ENCODE data around the gene PRSS57. TPM values are rescaled to one million over a fixed set of nuclear protein-coding genes. Genes with fewer than 3 reads are reported as not detected.

PRSS57 gene
- total RNA-seq, 1 experiment from 2014 or later = not detected

GRCh38 chr19:681029-682019, 13.9 kb downstream of the PRSS57 start:
- H3K9me3 ChIP-seq (ENCODE audit: low read length) = no peaks in the 10 kb centered on the region
- H3K36me3 ChIP-seq (ENCODE audit: insufficient read depth, low read length) = no peaks in the 10 kb centered on the region
- H3K4me1 ChIP-seq (ENCODE audit: low read length) = peaks cover 9% of the 10 kb centered on the region
- no peak overlapping the region; the same call in 1 of the 2 replicates for H3K4me3 ChIP-seq (ENCODE audit: low read length)
- H3K9me2 ChIP-seq (replicated peaks; ENCODE audit: insufficient read depth, low read length) = no peaks in the 10 kb centered on the region
- no peak overlapping the region for H2AFZ ChIP-seq (ENCODE audit: low read length)
- H3K9ac ChIP-seq (ENCODE audit: low read length) = no peak overlapping the region
- H3K79me2 ChIP-seq (ENCODE audit: low read length) = no peaks in the 10 kb centered on the region
- peaks cover 10% of the 10 kb centered on the region; the same call in 1 of the 2 replicates for H4K20me1 ChIP-seq (ENCODE audit: insufficient read depth, low read depth, low read length)
- no peak for DNase-seq
- peak overlapping the region; percentile 83 for H3K4me2 ChIP-seq (ENCODE audit: low read depth, low read length, poor library complexity, severe bottlenecking)
- H3K27ac ChIP-seq (ENCODE audit: low read length) = no peak overlapping the region
- no peaks in the 10 kb centered on the region for H3K27me3 ChIP-seq (ENCODE audit: low read length)

GRCh38 chr19:680287-681028, 14.8 kb downstream of the PRSS57 start:
- H3K9me2 ChIP-seq (replicated peaks; ENCODE audit: insufficient read depth, low read length) = no peaks in the 10 kb centered on the region
- H3K4me1 ChIP-seq (ENCODE audit: low read length) = peaks cover 9% of the 10 kb centered on the region
- peak overlapping the region; percentile 98; the same call in 1 of the 2 replicates for H2AFZ ChIP-seq (ENCODE audit: low read length)
- no peaks in the 10 kb centered on the region for H3K79me2 ChIP-seq (ENCODE audit: low read length)
- no peaks in the 10 kb centered on the region for H3K36me3 ChIP-seq (ENCODE audit: insufficient read depth, low read length)
- no peaks in the 10 kb centered on the region for H3K9me3 ChIP-seq (ENCODE audit: low read length)
- no peaks in the 10 kb centered on the region for H3K27me3 ChIP-seq (ENCODE audit: low read length)
- peak overlapping the region; percentile 89 for H3K4me3 ChIP-seq (ENCODE audit: low read length)
- H4K20me1 ChIP-seq (ENCODE audit: insufficient read depth, low read depth, low read length) = peaks cover 10% of the 10 kb centered on the region; the same call in 1 of the 2 replicates
- peak overlapping the region; percentile 83 for H3K4me2 ChIP-seq (ENCODE audit: low read depth, low read length, poor library complexity, severe bottlenecking)
- peak; percentile 100 for DNase-seq
- peak overlapping the region; percentile 62 for H3K27ac ChIP-seq (ENCODE audit: low read length)
- H3K9ac ChIP-seq (ENCODE audit: low read length) = peak overlapping the region; percentile 97

GRCh38 chr19:679418-680286, 15.6 kb downstream of the PRSS57 start:
- peaks cover 14% of the 10 kb centered on the region; the same call in 1 of the 2 replicates for H4K20me1 ChIP-seq (ENCODE audit: insufficient read depth, low read depth, low read length)
- DNase-seq = peak; percentile 74
- H3K4me3 ChIP-seq (ENCODE audit: low read length) = peak overlapping the region; percentile 89
- peak overlapping the region; percentile 86; the same call in 1 of the 2 replicates for H2AFZ ChIP-seq (ENCODE audit: low read length)
- H3K4me1 ChIP-seq (ENCODE audit: low read length) = peaks cover 9% of the 10 kb centered on the region
- H3K9me2 ChIP-seq (replicated peaks; ENCODE audit: insufficient read depth, low read length) = no peaks in the 10 kb centered on the region
- peak overlapping the region; percentile 62 for H3K27ac ChIP-seq (ENCODE audit: low read length)
- peak overlapping the region; percentile 83 for H3K4me2 ChIP-seq (ENCODE audit: low read depth, low read length, poor library complexity, severe bottlenecking)
- H3K79me2 ChIP-seq (ENCODE audit: low read length) = no peaks in the 10 kb centered on the region
- H3K9ac ChIP-seq (ENCODE audit: low read length) = peak overlapping the region; percentile 97
- H3K36me3 ChIP-seq (ENCODE audit: insufficient read depth, low read length) = no peaks in the 10 kb centered on the region
- no peaks in the 10 kb centered on the region for H3K9me3 ChIP-seq (ENCODE audit: low read length)
- H3K27me3 ChIP-seq (ENCODE audit: low read length) = no peaks in the 10 kb centered on the region

- Histone ChIP-seq H4K20me1 (ENCODE audit: insufficient read depth, low read depth, low read length) (peaks cover 14% of the 10 kb centered on the region; the same call in 1 of the 2 replicates), H3K4me2 (ENCODE audit: low read depth, low read length, poor library complexity, severe bottlenecking) (peak overlapping the region; percentile 83), H3K9me3 (ENCODE audit: low read length) (no peaks in the 10 kb centered on the region), H3K9me2 (replicated peaks; ENCODE audit: insufficient read depth, low read length) (no peaks in the 10 kb centered on the region), H3K36me3 (ENCODE audit: insufficient read depth, low read length) (no peaks in the 10 kb centered on the region), H3K79me2 (ENCODE audit: low read length) (no peaks in the 10 kb centered on the region), H3K27me3 (ENCODE audit: low read length) (no peaks in the 10 kb centered on the region), H2AFZ (ENCODE audit: low read length) (no peak overlapping the region), H3K4me1 (ENCODE audit: low read length) (peaks cover 9% of the 10 kb centered on the region), H3K27ac (ENCODE audit: low read length) (no peak overlapping the region), H3K4me3 (ENCODE audit: low read length) (peak overlapping the region; percentile 89), H3K9ac (ENCODE audit: low read length) (peak overlapping the region; percentile 97)
- DNase-seq = no peak
Measured at GRCh38 chr19:678791-679388, 16.4 kb downstream of the PRSS57 start.

- Histone ChIP-seq H4K20me1 (ENCODE audit: insufficient read depth, low read depth, low read length) (peaks cover 14% of the 10 kb centered on the region; the same call in 1 of the 2 replicates), H3K9me2 (replicated peaks; ENCODE audit: insufficient read depth, low read length) (no peaks in the 10 kb centered on the region), H3K79me2 (ENCODE audit: low read length) (no peaks in the 10 kb centered on the region), H3K4me3 (ENCODE audit: low read length) (no peak overlapping the region), H3K9ac (ENCODE audit: low read length) (no peak overlapping the region), H3K36me3 (ENCODE audit: insufficient read depth, low read length) (no peaks in the 10 kb centered on the region), H3K4me2 (ENCODE audit: low read depth, low read length, poor library complexity, severe bottlenecking) (no peak overlapping the region), H3K4me1 (ENCODE audit: low read length) (peaks cover 9% of the 10 kb centered on the region), H3K9me3 (ENCODE audit: low read length) (no peaks in the 10 kb centered on the region), H2AFZ (ENCODE audit: low read length) (no peak overlapping the region), H3K27ac (ENCODE audit: low read length) (no peak overlapping the region), H3K27me3 (ENCODE audit: low read length) (no peaks in the 10 kb centered on the region)
- DNase-seq = peak; percentile 67
Measured at GRCh38 chr19:677601-678436, 17.4 kb downstream of the PRSS57 start.

- no peak for DNase-seq
- H3K36me3 ChIP-seq (ENCODE audit: insufficient read depth, low read length) = no peaks in the 10 kb centered on the region
- no peaks in the 10 kb centered on the region for H3K9me2 ChIP-seq (replicated peaks; ENCODE audit: insufficient read depth, low read length)
- H3K9me3 ChIP-seq (ENCODE audit: low read length) = no peaks in the 10 kb centered on the region
- peaks cover 9% of the 10 kb centered on the region for H3K4me1 ChIP-seq (ENCODE audit: low read length)
- H3K27me3 ChIP-seq (ENCODE audit: low read length) = no peaks in the 10 kb centered on the region
- H3K27ac ChIP-seq (ENCODE audit: low read length) = no peak overlapping the region
- H3K79me2 ChIP-seq (ENCODE audit: low read length) = no peaks in the 10 kb centered on the region
- no peak overlapping the region for H3K9ac ChIP-seq (ENCODE audit: low read length)
- H3K4me2 ChIP-seq (ENCODE audit: low read depth, low read length, poor library complexity, severe bottlenecking) = no peak overlapping the region
- peaks cover 14% of the 10 kb centered on the region; the same call in 1 of the 2 replicates for H4K20me1 ChIP-seq (ENCODE audit: insufficient read depth, low read depth, low read length)
- no peak overlapping the region for H3K4me3 ChIP-seq (ENCODE audit: low read length)
- no peak overlapping the region for H2AFZ ChIP-seq (ENCODE audit: low read length)
Measured at GRCh38 chr19:677201-677600, 18.1 kb downstream of the PRSS57 start.
